SK-N-MC (cell line): ENCODE data around the gene DDTL.
"Not testable (repeated sequence)": the region's sequence is repeated elsewhere in the genome, so short reads cannot be mapped to it uniquely, and the experiment has no call there.

Experiments
- EZH2 ChIP-seq: fragments of 200-600 bp; sonication (generic); IDR thresholded peaks from one replicate; pipeline ENCODE4 v1.6.1; 2017; ENCODE audit warnings: antibody characterized with exemption
- FOXP2 ChIP-seq: optimal IDR thresholded peaks from 2 replicates; pipeline ENCODE3; 2011; ENCODE audit warnings: mild to moderate bottlenecking, moderate library complexity; ENCODE audit not compliant: insufficient read depth; ENCODE audit errors: extremely low read length, control extremely low read depth
- POLR2AphosphoS5 ChIP-seq: IDR thresholded peaks from 2 replicates; pipeline ENCODE4 v1.6.1; 2012; ENCODE audit warnings: mild to moderate bottlenecking, low read depth, low read length, borderline replicate concordance

DNA sequence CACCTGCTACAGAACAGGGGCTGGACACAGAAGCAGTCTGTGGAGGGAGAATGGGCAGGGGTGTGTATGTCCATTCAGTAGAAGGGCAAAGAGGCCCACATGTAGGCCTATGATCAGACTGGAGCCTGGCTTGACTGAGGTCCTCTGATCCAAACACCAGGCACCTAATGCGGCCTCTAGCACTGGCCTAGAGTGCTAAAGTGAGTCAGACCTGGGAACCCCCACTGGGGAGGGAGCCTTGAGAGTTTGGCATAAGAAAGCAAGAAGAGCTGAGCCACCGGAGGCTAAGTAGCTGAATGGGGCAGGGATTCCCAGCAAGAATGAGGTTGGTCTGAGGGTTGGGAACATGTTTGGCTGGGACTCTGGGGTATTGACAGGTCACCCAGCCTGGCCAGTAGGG, 15.3 kb upstream of the DDTL start:
- not testable (repeated sequence) for TF ChIP-seq POLR2AphosphoS5, EZH2, FOXP2
